Lung (tissue), 12 donors: ENCODE data around the gene GABBR2. TPM values are rescaled to one million over a fixed set of nuclear protein-coding genes. Genes with fewer than 3 reads are reported as not detected.

Experiments
- ATAC-seq: fragments of 200-7000 bp; cut with Tn5 transposase; one replicate; pipeline ENCODE4 v1.9.1; 2020; ENCODE audit warnings: moderate number of reproducible peaks; ENCODE audit not compliant: insufficient read depth, low FRiP score
- DNase-seq, 3 donors: peaks; one replicate each; pipeline ENCODE4 v3.0.0-alpha.2; 2013 to 2017
- H3K27ac ChIP-seq, 2 donors: one replicate each; pipeline ENCODE4 v1.5.1; 2013; ENCODE audit warnings: mild to moderate bottlenecking in 2 of 2, moderate library complexity in 2 of 2, control low read depth in 1 of 2, inconsistent platforms in 1 of 2, low read depth in 1 of 2, low read length in 1 of 2
- H3K27me3 ChIP-seq, 3 donors: one replicate each; pipeline ENCODE4 v1.5.1; 2013; ENCODE audit warnings: low read length in 2 of 3; ENCODE audit not compliant: control insufficient read depth in 3 of 3, insufficient read depth in 3 of 3
- H3K36me3 ChIP-seq, 4 donors: one replicate each; pipeline ENCODE4 v1.5.1; 2013; ENCODE audit warnings: low read length in 4 of 4, mild to moderate bottlenecking in 1 of 4, moderate library complexity in 1 of 4; ENCODE audit not compliant: control insufficient read depth in 4 of 4, insufficient read depth in 4 of 4
- H3K4me1 ChIP-seq, 5 donors: one replicate each; pipeline ENCODE4 v1.5.1; 2013; ENCODE audit warnings: low read length in 5 of 5, mild to moderate bottlenecking in 2 of 5, moderate library complexity in 1 of 5; ENCODE audit not compliant: control insufficient read depth in 5 of 5, insufficient read depth in 5 of 5
- H3K4me3 ChIP-seq: one replicate; pipeline ENCODE4 v1.5.1; 2013; ENCODE audit warnings: mild to moderate bottlenecking, control low read depth, moderate library complexity
- H3K9ac ChIP-seq, 2 donors: one replicate each; pipeline ENCODE4 v1.5.1; 2013; ENCODE audit warnings: low read length in 2 of 2, control low read depth in 1 of 2; ENCODE audit not compliant: insufficient read depth in 1 of 2
- H3K9me3 ChIP-seq, 4 donors: one replicate each; pipeline ENCODE4 v1.5.1; 2013; ENCODE audit warnings: low read length in 3 of 4, mild to moderate bottlenecking in 1 of 4, moderate library complexity in 1 of 4; ENCODE audit not compliant: control insufficient read depth in 4 of 4, insufficient read depth in 3 of 4
- CTCF ChIP-seq: IDR thresholded peaks from 2 replicates; pipeline ENCODE4 v1.5.1; 2012; ENCODE audit warnings: mild to moderate bottlenecking; ENCODE audit errors: control extremely low read depth, extremely low read depth
- WGBS, 2 donors: extraction: QIAGEN DNeasy Blood & Tissue Kit; methylation state at CpG; one replicate each; pipeline ENCODE4 v1.1.7; 2013; 5-methylcytosine and 5-hydroxymethylcytosine counted together
- polyA plus RNA-seq, 2 donors: library from polyadenylated mRNA; stranded (reverse); fragments of 200-250 nt; gene quantifications; one replicate each; pipeline ENCODE4 v1.2.1, GENCODE V29; 2013
- total RNA-seq, 2 donors: library from RNA; depleted of rRNA in 1 of 2; stranded (reverse); fragments of >200 nt in 1 of 2; gene quantifications; one replicate each; pipeline ENCODE4 v1.2.1, GENCODE V29; 2014 to 2021
- donor health status: control.
- donor health status: control.
- donor health status: Bipolar disorder and iron deficiency.
- donor health status: healthy.
- donor health status: DM: yes; HTN: yes; CAD: no.

The GABBR2 gene
- total and polyA plus RNA-seq, 4 donors: 0.40 to 1.8 (median 0.64) TPM

DNA sequence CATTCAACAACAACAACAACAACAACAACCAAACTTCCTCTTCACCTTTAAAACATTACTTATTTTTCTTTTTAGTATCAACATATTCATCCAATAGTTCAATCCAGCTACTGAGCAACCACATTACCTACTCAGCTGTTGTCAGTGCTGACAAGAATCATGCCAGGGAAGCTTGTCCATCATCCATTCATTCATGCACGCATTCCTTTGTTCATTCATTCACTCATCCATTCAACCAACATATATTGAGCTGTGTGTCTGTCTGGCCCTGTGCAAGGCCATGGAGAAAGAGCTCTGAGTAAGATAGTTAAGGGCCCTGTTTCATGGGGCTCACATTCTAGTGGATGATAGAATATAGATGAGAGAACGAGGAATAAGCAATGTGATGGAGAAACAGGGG lies 373.1 kb downstream of the GABBR2 start:
- Histone ChIP-seq H3K4me3 (no peak overlapping the region), H3K4me1 (peaks cover 0 to 8% (median 0%) of the 10 kb centered on the region in 5 donors), H3K36me3 (no peaks in the 10 kb centered on the region), H3K9ac (no peak overlapping the region), H3K27me3 (no peaks in the 10 kb centered on the region), H3K9me3 (peaks cover 0 to 5% (median 0%) of the 10 kb centered on the region in 4 donors), H3K27ac (no peak overlapping the region)
- DNase-seq (no peak), ATAC-seq (no peak)
- WGBS, 2 donors: 87 to 93% methylated on average over 2 of the region's 2 CpGs
- no peak for TF ChIP-seq CTCF

- Histone ChIP-seq H3K9ac (no peak overlapping the region), H3K9me3 (peaks cover 0 to 2% (median 0%) of the 10 kb centered on the region in 4 donors), H3K4me1 (peaks cover 0 to 6% (median 0%) of the 10 kb centered on the region in 5 donors), H3K27ac (no peak overlapping the region), H3K36me3 (no peaks in the 10 kb centered on the region), H3K4me3 (no peak overlapping the region), H3K27me3 (no peaks in the 10 kb centered on the region)
- WGBS, 2 donors: 67 to 87% methylated on average over 3 of the region's 3 CpGs
- no peak for DNase-seq
- no peak for TF ChIP-seq CTCF
- ATAC-seq: no peak
Measured at GRCh38 chr9:98334796-98335195, 373.9 kb downstream of the GABBR2 start.

- TF ChIP-seq CTCF: no peak
- ATAC-seq: no peak
- WGBS, 2 donors: 71 to 80% methylated on average over 5 of the region's 5 CpGs
- DNase-seq: no peak
- no peak overlapping the region for H3K9ac ChIP-seq
- H3K27me3 ChIP-seq: no peaks in the 10 kb centered on the region
- no peaks in the 10 kb centered on the region for H3K9me3 ChIP-seq
- no peak overlapping the region for H3K4me3 ChIP-seq
- peaks cover 0 to 6% (median 0%) of the 10 kb centered on the region in 5 donors for H3K4me1 ChIP-seq
- no peaks in the 10 kb centered on the region for H3K36me3 ChIP-seq
- no peak overlapping the region for H3K27ac ChIP-seq
Measured at GRCh38 chr9:98333703-98334582, 374.8 kb downstream of the GABBR2 start.
